WTC11 (cell line): Measurements from ENCODE around the gene CCER1.

Experiments used
- CTCF ChIP-seq: fragments of 200-600 bp; IDR thresholded peaks from 2 replicates; pipeline ENCODE4 v1.8.0; 2022; ENCODE audit warnings: antibody characterized with exemption
- ESRRA ChIP-seq: sonication (generic); formaldehyde crosslinking; IDR thresholded peaks from 2 replicates; pipeline ENCODE4 v1.8.1; 2022; ENCODE audit warnings: mild to moderate bottlenecking, missing genetic modification reagents, borderline replicate concordance
- ETV6 ChIP-seq: sonication (generic); formaldehyde crosslinking; IDR thresholded peaks from 2 replicates; pipeline ENCODE4 v1.8.1; 2022; ENCODE audit warnings: mild to moderate bottlenecking, missing genetic modification reagents
- MYBL2 ChIP-seq: sonication (generic); formaldehyde crosslinking; IDR thresholded peaks from 2 replicates; pipeline ENCODE4 v1.8.1; 2023; ENCODE audit warnings: mild to moderate bottlenecking, moderate library complexity, missing genetic modification reagents
- NR3C1 ChIP-seq: sonication (generic); formaldehyde crosslinking; conservative IDR thresholded peaks from 2 replicates; pipeline ENCODE4 v1.8.1; 2023; ENCODE audit warnings: low read depth, mild to moderate bottlenecking, missing genetic modification reagents
- OVOL2 ChIP-seq: fragments of 250-450 bp; sonication (Bioruptor Pico); IDR thresholded peaks from 2 replicates; pipeline ENCODE4 v1.9.0; 2021; ENCODE audit warnings: mild to moderate bottlenecking, borderline replicate concordance
- ZBTB43 ChIP-seq: sonication (generic); formaldehyde crosslinking; IDR thresholded peaks from 2 replicates; pipeline ENCODE4 v1.8.1; 2023; ENCODE audit warnings: mild to moderate bottlenecking, missing genetic modification reagents

GRCh38 chr12:90978117-90978770 lies 23.3 kb upstream of the CCER1 start:
- TF ChIP-seq CTCF: peak; percentile 34; the same call in 1 of the 2 replicates
- no peak for TF ChIP-seq ZBTB43 (CRISPR knock-in tag)
- TF ChIP-seq OVOL2 (CRISPR knock-in tag): no peak
- TF ChIP-seq ETV6: no peak
- no peak for TF ChIP-seq NR3C1 (CRISPR knock-in tag)
- no peak for TF ChIP-seq ESRRA (CRISPR knock-in tag)
- no peak for TF ChIP-seq MYBL2 (CRISPR knock-in tag)
